ENCODE data around the gene HNF4A.

HNF4A gene

DNA sequence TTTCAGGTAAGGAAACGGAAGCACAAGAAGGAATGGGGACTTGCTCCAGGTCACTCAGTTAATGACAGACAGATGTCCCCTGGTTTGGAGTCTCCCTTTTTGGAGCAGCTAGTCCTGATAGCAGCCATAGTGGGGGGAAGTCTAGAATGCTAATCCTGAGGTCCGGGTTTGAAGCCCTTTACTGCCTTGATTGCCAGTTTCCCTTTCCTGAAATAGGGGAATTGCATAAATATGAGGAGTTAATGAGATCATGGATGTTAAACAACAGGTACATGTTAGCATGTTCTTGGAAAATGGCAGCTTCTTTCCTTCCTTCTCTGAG lies 119.8 kb downstream of the HNF4A start:
- no peak for DNase-seq (ENCODE audit: extremely low spot score)
- TF ChIP-seq ZNF384 (IDR thresholded peaks at IDR 0.05) (no peak), SUZ12 (IDR thresholded peaks at IDR 0.05) (no peak), CTBP1 (IDR thresholded peaks at IDR 0.05; ENCODE audit: borderline replicate concordance) (no peak), NFRKB (IDR thresholded peaks at IDR 0.05) (no peak), TARDBP (IDR thresholded peaks at IDR 0.05) (no peak)
- ChIA-PET POLR2A (interaction anchor here (0.6 to 2.3 kb wide), 13 partner anchors 9 to 257 kb away, joined by 3 to 9 read pairs (median 3); partner anchors contain the start of gene SERINC3), CTCF (interaction anchor here (1.3 kb wide), 1 partner anchor 135 kb away, joined by 4 read pairs; no protein-coding TSS in a partner anchor)

DNA sequence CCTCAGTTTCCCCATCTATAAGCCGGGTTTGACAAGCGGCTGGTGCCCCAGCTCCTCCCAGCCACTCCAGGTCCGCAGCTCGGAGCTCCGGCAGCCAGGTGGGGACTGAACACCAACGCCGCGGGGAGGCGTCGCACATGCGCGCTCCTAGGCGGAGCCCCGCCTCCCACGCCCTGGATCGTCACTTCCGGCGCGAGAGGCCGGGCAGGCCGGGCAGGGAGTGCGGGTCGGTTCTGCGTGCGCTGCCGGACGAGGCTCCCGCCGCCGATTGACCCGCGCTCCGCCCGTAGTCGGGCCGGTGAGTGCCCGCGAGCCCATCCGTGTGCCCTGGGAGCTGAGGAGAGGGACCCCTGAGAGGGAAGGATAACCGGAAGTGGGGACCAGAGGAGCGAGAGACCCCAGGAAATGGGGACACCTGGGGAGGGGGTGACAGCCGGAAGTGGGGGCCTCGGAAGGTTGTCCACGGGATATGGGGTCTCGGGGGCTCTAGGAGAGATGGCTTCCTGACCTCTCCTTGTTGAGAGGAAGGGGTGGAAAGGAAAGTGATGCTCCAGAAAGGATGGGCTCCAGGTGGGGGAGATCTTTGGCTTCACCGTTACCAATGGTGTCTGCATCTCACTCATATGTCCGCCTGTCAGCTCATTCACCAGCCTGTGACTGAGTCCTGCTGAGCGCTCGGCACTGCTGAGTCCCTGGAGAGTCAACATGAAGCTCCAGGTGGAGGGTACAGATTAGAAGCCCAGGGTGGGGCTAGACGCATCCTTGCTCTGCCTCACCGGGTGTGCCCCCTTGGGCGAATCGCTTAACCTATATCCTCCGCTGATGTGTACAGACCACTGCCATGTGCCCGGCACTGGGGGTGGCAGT lies 120.4 kb downstream of the HNF4A start, which contains the start of gene TTPAL:
TSS of gene TTPAL (plus strand) at position 181 of the 867 bp plus-strand sequence. CDS start 4,126 bp downstream, outside the sequence.
- POLR2A ChIA-PET = interaction anchor here (0.6 to 2.3 kb wide), 16 partner anchors 9 to 257 kb away, joined by 3 to 9 read pairs (median 3); partner anchors contain the start of gene SERINC3
- CTCF ChIA-PET = interaction anchor here (1.3 kb wide), 1 partner anchor 134 kb away, joined by 4 read pairs; no protein-coding TSS in a partner anchor
- peak; percentile 94 for DNase-seq (ENCODE audit: extremely low spot score)
- TF ChIP-seq PKNOX1 (IDR thresholded peaks at IDR 0.05) (peak; percentile 6; the same call in 1 of the 2 replicates), TARDBP (IDR thresholded peaks at IDR 0.05) (no peak), L3MBTL2 (conservative IDR thresholded peaks at IDR 0.05) (peak; percentile 84), ELF4 (IDR thresholded peaks at IDR 0.05) (peak; percentile 86), FOXA1 (IDR thresholded peaks at IDR 0.05) (no peak), CTBP1 (IDR thresholded peaks at IDR 0.05; ENCODE audit: borderline replicate concordance) (no peak), NFRKB (IDR thresholded peaks at IDR 0.05) (no peak), SUZ12 (IDR thresholded peaks at IDR 0.05) (no peak)

- ChIA-PET CTCF (no interaction called here), POLR2A (interaction anchor here (2.3 kb wide), 1 partner anchor 45 kb away, joined by 9 read pairs; the partner anchor contains the start of gene SERINC3)
- DNase-seq (ENCODE audit: extremely low spot score) = no peak
- no peak for TF ChIP-seq L3MBTL2 (conservative IDR thresholded peaks at IDR 0.05)
- TF ChIP-seq FOXM1 (IDR thresholded peaks at IDR 0.05; ENCODE audit: borderline replicate concordance) = no peak
- TF ChIP-seq FOXA1 (IDR thresholded peaks at IDR 0.05) = no peak
- TF ChIP-seq LEF1 (IDR thresholded peaks at IDR 0.05; ENCODE audit: borderline replicate concordance) = no peak
- no peak for TF ChIP-seq PKNOX1 (IDR thresholded peaks at IDR 0.05)
- no peak for TF ChIP-seq FOXK2 (IDR thresholded peaks at IDR 0.05)
- no peak for TF ChIP-seq BHLHE40 (IDR thresholded peaks at IDR 0.05; ENCODE audit: borderline replicate concordance)
- TF ChIP-seq NFRKB (IDR thresholded peaks at IDR 0.05) = no peak
- no peak for TF ChIP-seq SP1 (IDR thresholded peaks at IDR 0.05)
- no peak for TF ChIP-seq HDGF (IDR thresholded peaks at IDR 0.05; ENCODE audit: borderline replicate concordance)
- TF ChIP-seq CTBP1 (IDR thresholded peaks at IDR 0.05; ENCODE audit: borderline replicate concordance) = no peak
- TF ChIP-seq ELF4 (IDR thresholded peaks at IDR 0.05) = no peak
Observed at GRCh38 chr20:44477151-44477550, 121.7 kb downstream of the HNF4A start.

DNA sequence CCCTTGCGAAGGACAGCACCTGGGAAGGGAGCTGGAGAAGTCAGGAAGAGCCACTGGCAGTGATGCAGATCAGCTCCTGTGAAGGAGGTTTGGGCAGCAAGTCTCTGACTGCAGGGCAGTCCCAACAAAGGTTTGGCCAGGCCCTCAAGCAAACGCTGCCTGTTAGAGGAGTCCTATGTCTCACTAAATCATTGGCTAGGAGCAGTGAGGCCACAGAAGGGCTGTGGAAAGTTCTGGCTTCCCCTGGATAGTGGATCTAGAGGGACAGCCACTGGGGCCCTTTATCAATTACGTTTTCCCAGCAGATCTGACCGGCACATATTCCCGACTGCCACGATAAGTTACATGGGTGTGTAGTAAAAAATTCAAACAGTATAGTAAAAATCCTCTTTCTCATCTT lies 122.7 kb downstream of the HNF4A start:
- POLR2A ChIA-PET = interaction anchor here (1.2 kb wide), 1 partner anchor 44 kb away, joined by 3 read pairs; the partner anchor contains the start of gene SERINC3
- CTCF ChIA-PET = no interaction called here
- DNase-seq (ENCODE audit: extremely low spot score) = no peak

DNA sequence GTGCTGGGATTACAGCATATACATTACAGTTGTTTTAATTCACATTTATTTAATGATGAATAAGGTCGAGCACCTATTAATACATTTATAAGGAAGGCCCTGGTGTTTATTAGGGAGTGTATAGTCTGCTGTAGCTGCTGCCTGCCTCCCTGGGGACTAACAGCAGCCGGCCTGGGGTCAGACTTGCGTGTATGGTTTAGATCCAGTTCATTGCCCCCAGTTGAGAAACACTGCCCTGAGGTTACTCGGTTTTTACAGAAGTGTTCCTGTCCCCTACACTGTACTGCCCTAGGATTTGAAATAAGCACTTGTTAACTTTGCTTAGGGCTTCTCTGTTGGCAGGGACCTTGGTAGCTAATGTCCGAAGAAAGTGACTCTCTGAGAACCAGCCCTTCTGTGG lies 124.1 kb downstream of the HNF4A start:
- TF ChIP-seq ELF4 (IDR thresholded peaks at IDR 0.05) = no peak
- no peak for TF ChIP-seq ZNF384 (IDR thresholded peaks at IDR 0.05)
- no peak for TF ChIP-seq SUZ12 (IDR thresholded peaks at IDR 0.05)
- TF ChIP-seq TARDBP (IDR thresholded peaks at IDR 0.05) = no peak
- TF ChIP-seq HDGF (IDR thresholded peaks at IDR 0.05; ENCODE audit: borderline replicate concordance) = no peak
- TF ChIP-seq PKNOX1 (IDR thresholded peaks at IDR 0.05) = no peak
- no peak for TF ChIP-seq FOXA1 (IDR thresholded peaks at IDR 0.05)
- no peak for TF ChIP-seq BHLHE40 (IDR thresholded peaks at IDR 0.05; ENCODE audit: borderline replicate concordance)
- TF ChIP-seq L3MBTL2 (conservative IDR thresholded peaks at IDR 0.05) = no peak
- TF ChIP-seq FOXK2 (IDR thresholded peaks at IDR 0.05) = no peak
- no peak for TF ChIP-seq NFRKB (IDR thresholded peaks at IDR 0.05)
- no peak for TF ChIP-seq FOXM1 (IDR thresholded peaks at IDR 0.05; ENCODE audit: borderline replicate concordance)
- POLR2A ChIA-PET = no interaction called here
- CTCF ChIA-PET = no interaction called here
- DNase-seq (ENCODE audit: extremely low spot score) = no peak

More for the DNA sequence above, 122.7 kb downstream of the HNF4A start:
- TF ChIP-seq TARDBP (IDR thresholded peaks at IDR 0.05) = no peak
- no peak for TF ChIP-seq SP1 (IDR thresholded peaks at IDR 0.05)
- TF ChIP-seq PKNOX1 (IDR thresholded peaks at IDR 0.05) = no peak
- TF ChIP-seq LEF1 (IDR thresholded peaks at IDR 0.05; ENCODE audit: borderline replicate concordance) = no peak
- TF ChIP-seq CTBP1 (IDR thresholded peaks at IDR 0.05; ENCODE audit: borderline replicate concordance) = no peak
- TF ChIP-seq HDGF (IDR thresholded peaks at IDR 0.05; ENCODE audit: borderline replicate concordance) = no peak
- TF ChIP-seq BHLHE40 (IDR thresholded peaks at IDR 0.05; ENCODE audit: borderline replicate concordance) = no peak
- no peak for TF ChIP-seq NFRKB (IDR thresholded peaks at IDR 0.05)
- TF ChIP-seq L3MBTL2 (conservative IDR thresholded peaks at IDR 0.05) = no peak
- TF ChIP-seq ARNT (IDR thresholded peaks at IDR 0.05) = no peak
